ENCODE measurements around the gene ZBED3. TPM values are rescaled to one million over a fixed set of nuclear protein-coding genes. Genes with fewer than 3 reads are reported as not detected.

ZBED3 gene
- polyA plus RNA-seq, 5 donors: 25.1 to 30.7 (median 29.4) TPM

Other genes starting within 250 kb of the ZBED3 start
- under 1 TPM; 0.26 to 0.60 (median 0.47) TPM for gene S100Z, start 237.3 kb downstream of the ZBED3 start, polyA plus RNA-seq (ENCODE audit: insufficient read depth in 1 of 5, insufficient read length in 5 of 5, low replicate concordance in 1 of 5)
- under 1 TPM; 0.15 to 0.81 (median 0.35) TPM for gene CRHBP, start 134.2 kb downstream of the ZBED3 start, polyA plus RNA-seq (ENCODE audit: insufficient read depth in 1 of 5, insufficient read length in 5 of 5, low replicate concordance in 1 of 5)
- 10 to 100 TPM; 20.6 to 33.3 (median 25.9) TPM for gene AGGF1, start 56.9 kb downstream of the ZBED3 start, polyA plus RNA-seq (ENCODE audit: insufficient read depth in 1 of 5, insufficient read length in 5 of 5, low replicate concordance in 1 of 5)
- 1 to 10 TPM; 4.6 to 8.5 (median 6.8) TPM for gene PDE8B, start 123.4 kb upstream of the ZBED3 start, polyA plus RNA-seq (ENCODE audit: insufficient read depth in 1 of 5, insufficient read length in 5 of 5, low replicate concordance in 1 of 5)

Measured in right lung (tissue), 5 donors.